ENCODE measurements around the gene METTL25.

GRCh38 chr12:82517027-82517426 is 158.7 kb downstream of the METTL25 start:
- TF ChIP-seq RAD21 (conservative IDR thresholded peaks at IDR 0.05) (no peak), EP300 (conservative IDR thresholded peaks at IDR 0.05; ENCODE audit: poor library complexity, severe bottlenecking) (no peak), TAF1 (IDR thresholded peaks at IDR 0.05; ENCODE audit: low read depth) (no peak)

All from neural cell (in vitro differentiated cells).